Stimulated activated CD8-positive, alpha-beta memory T cell treated with anti-CD3 and anti-CD28 coated beads, Interleukin-15, amount 100 ng/mL, for 4 hours (primary cell): ENCODE measurements around the gene PIP5K1B.

Experiments used
- DNase-seq, 2 donors: peaks; one replicate each; pipeline ENCODE4 v3.0.0-alpha.2; 2020; ENCODE audit warnings: low read depth in 2 of 2

The PIP5K1B gene

DNA sequence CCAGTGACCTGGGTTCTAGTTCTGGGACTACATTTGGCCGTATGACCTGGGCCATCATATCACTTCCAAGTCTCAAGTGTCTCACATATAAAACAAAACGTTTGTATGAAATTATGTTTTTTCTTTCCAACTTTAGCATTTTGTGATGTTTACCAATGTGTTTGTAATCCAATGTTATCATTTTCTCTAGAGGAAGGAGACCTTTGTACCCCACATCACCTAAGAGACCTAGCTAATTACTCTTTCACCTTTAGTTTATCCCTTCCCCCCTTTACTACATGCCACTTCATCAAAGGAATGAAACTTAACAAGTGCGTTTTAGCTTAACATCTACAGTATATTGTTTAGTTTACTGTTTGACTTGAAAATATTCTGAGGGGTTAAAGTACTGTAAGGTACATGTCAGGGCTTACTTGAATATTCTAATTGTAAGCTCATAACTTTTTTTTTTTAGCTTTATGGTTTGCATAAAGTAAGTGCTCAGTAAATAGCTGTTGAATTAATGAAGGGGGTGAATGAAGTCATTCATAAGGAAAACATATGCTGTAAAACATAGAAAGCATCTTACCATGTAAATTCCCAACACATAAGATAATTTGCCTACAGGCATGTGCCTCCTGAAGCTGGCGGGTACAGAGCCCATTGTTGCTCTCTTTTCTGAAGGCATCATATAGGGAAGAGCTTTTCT is 2.9 kb downstream of the PIP5K1B start:
- DNase-seq, result no peak

- DNase-seq, result no peak
Observed at GRCh38 chr9:68708513-68708912, 3.5 kb downstream of the PIP5K1B start.

GRCh38 chr9:68709291-68710110 is 4.5 kb downstream of the PIP5K1B start:
- DNase-seq, result no peak

GRCh38 chr9:68710111-68710471 is 5.1 kb downstream of the PIP5K1B start:
- DNase-seq, result no peak

- no peak for DNase-seq
Observed at GRCh38 chr9:68711281-68711680, 6.2 kb downstream of the PIP5K1B start.

- DNase-seq, result no peak
Observed at GRCh38 chr9:68711932-68712331, 6.9 kb downstream of the PIP5K1B start.

DNA sequence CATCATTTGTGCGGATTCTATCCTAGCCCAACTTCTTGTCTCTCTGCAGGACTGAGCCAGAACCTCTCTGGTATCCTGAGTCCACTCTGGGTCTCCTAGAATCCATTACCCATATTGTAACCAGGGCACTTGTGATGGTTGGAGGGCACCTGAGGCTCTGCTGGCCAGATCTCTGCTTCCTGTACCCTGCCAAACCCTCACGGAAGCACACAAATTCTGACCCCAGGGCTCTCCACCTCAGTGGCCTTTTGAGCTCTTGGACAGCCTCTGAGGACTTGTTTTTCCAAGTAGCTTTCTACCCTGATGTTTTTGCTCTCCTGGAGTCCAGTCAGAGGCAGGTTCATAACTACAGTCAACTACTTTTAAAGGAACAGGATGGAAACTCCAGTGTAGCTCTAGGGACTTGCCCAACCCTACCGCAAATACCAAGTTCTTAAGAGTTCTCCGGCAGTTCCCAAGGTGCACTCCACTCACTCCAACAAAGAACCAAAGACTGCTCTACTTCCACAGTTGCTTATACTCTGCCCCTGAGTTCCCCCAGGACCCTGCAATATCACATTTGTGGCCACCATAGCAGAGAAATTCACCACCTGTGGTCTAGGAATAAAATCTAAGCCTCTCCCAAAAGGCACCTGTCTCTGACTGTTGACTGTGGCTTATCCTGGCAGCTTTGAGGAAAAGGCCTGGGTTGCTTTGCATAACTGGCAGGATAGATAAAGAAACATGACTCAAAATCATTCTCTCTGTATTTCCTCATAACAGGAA is 9.6 kb downstream of the PIP5K1B start:
- no peak for DNase-seq

DNA sequence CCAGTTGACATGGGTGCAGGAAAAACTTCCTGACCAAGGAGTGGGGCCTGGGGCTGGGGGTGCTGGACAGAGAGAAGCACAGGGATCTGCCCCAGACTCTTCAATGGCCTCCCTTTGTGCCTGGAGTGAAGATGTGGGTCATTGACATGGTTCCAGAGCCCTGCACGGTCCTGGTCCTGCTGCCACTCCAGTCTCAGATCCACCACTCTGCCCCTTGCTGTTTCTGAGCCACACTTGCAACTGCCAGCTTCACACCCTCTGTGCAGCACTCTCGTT is 10.1 kb downstream of the PIP5K1B start:
- no peak for DNase-seq

- DNase-seq, result no peak
Observed at GRCh38 chr9:68717552-68718443, 12.8 kb downstream of the PIP5K1B start.

- DNase-seq, result no peak
Observed at GRCh38 chr9:68719847-68720246, 14.8 kb downstream of the PIP5K1B start.

- DNase-seq, result no peak
Observed at GRCh38 chr9:68720656-68721313, 15.7 kb downstream of the PIP5K1B start.

DNA sequence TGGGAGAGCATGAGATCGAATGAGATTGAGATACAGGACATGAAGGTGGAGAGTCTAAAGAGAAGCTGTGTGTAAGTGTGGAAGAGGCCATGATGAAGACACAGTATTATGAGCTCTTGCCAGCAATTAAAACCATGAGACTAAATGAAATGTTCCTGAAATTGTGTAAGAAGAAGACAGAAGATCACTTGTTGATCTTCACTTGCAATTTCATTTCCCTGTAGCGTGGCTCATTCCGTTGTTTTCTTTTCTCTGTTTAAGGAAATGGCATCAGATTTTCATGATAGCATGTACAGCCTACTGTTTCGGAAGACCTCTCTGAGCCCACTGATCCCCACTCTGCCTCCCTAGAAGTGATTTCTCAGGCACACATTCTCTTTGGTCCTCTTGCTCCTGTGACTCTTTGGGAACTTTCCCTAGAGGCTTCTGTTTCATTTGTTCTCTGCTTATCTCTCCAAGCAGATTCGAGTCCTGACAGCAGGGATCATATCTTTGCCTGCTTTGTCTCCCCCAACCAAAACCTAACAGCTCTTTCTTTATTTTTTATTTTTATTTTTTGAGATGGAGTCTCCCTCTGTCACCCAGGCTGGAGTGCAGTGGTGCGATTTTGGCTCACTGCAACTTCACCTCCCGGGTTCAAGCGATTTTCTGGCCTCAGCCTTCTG is 16.8 kb downstream of the PIP5K1B start:
- DNase-seq, result no peak

DNA sequence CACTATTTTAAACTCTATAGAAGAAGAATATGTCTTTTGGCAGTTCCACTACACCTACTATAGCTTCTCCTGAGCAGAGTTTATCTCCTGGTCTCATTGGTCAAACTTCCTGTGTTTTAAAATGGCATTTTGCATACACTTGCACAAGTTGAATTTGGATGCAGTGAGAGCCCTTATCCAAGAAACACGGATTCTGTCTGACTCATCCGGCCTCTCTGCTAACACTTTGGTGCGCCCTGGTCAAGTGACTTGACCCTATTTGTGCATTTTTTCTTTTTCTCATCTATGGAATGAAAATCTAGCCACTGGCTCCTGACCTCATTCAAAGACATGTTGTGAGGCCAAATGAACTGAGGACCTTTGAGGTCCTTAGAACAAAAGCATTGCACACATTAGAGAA is 20.0 kb downstream of the PIP5K1B start:
- DNase-seq, result no peak

DNA sequence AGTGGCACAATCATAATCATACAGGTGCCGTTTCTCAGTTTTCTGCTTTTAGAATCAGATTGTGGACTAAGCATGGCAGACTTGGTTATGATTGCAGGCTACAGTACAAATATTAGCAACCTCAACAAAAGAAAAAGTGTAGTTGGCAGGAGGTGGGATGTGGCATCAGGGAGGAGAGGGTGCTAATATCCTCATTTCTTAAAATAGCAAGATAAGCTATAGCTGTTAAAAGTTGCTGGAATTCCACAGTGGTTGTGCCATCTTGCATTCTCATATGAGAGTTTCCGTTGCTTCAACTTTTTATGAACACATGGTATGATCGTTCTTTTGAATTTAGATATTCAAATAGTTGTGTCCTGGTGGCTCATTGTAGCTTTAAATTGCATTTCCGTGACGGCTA is 21.4 kb downstream of the PIP5K1B start:
- no peak for DNase-seq

DNA sequence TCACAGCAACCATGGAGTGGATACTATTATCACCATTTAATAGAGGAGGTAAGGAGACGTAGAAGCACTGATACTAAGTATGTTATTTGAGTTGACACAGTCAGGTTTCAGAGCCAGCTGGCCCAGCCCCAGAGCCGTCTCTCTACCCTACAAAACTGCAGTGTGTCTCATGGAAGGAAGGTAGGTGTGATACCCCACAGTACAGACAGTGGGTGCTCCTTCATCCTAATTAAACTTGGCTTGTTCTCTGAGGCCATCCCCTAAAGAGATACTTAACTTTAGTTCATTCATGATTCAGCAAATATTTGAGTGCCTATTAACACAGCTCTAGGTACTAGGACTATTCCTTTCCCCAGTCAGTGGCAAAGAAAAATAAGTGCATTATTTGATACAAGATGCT is 22.6 kb downstream of the PIP5K1B start:
- no peak for DNase-seq

- DNase-seq, result no peak
Observed at GRCh38 chr9:68728731-68729130, 23.7 kb downstream of the PIP5K1B start.

DNA sequence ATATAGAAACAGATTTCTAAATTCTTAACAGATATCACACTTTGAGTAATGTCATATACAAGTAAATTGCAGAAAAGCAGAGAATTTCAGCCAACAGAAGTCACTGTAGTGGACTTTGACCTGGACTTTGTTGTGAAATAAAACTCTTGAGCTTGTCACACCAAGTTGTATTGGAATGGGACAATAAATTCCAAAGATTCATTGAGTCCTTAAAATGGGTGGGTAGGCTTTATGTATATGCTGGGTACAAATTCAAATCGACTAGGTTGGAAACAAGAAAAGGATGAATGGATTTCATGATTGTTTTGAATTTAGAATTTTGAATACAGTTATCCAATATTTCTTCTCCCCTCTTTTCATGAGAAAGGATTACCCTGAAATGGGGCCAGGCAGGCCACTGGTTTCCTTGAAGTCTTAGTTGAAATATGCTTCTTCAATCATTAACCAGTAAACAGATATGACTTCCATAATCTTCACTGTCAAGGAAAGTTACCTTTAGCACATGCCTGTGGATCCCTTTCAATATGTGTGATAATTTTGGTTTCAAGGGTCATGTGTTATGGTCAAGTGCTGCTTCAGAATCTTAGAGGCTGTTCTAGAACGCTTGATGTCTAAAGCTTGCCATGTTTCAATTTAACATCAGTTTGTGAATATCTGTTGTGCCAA is 25.7 kb downstream of the PIP5K1B start:
- no peak for DNase-seq

GRCh38 chr9:68731857-68732256 is 26.8 kb downstream of the PIP5K1B start:
- DNase-seq, result no peak

DNA sequence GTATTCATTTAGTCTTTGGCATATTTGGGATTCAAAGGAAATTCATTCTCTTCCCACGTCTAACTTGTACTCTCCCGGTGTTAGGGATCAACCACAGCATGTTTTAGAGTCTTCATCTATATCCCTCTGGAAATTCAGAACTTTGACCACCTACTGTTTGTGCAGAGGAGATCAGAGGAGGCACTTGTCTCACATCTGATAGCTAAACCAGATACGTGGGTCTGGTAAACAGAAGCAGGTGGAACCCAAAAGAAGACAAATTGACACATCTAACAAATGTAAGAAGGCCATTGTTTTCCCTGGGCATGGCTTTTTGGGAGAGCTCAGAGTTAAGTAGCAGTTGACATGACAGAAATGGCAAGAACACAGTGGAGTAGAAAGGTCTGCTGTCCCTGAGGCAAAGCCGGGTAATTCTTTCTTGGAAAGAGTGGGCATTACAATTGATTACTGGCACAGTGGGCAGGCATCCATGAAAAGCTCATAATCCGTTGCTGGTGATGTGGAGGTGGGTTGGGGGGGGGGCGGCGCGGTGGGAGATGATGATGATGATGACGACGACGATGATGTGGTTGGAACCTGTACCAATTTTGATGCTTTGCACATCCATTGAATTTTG is 27.5 kb downstream of the PIP5K1B start:
- DNase-seq, result no peak

- DNase-seq, result no peak
Observed at GRCh38 chr9:68733021-68733405, 28.0 kb downstream of the PIP5K1B start.
